ENCODE results near the gene KCNIP4.

GRCh38 chr4:21198683-21199082 is 749.9 kb downstream of the KCNIP4 start:
- TF ChIP-seq CTCF (IDR thresholded peaks at IDR 0.05) = no peak
- no peak for TF ChIP-seq POLR2AphosphoS5 (IDR thresholded peaks at IDR 0.05)
